ENCODE data around the gene PCDH9.

The PCDH9 gene

GRCh38 chr13:66875264-66875663 is 354.9 kb downstream of the PCDH9 start:
- no peak for DNase-seq (ENCODE audit: low spot score)
- no peak for TF ChIP-seq CTCF (IDR thresholded peaks at IDR 0.05; ENCODE audit: extremely low read depth, missing control alignments)

- no peak for DNase-seq (ENCODE audit: low spot score)
- no peak for TF ChIP-seq CTCF (IDR thresholded peaks at IDR 0.05; ENCODE audit: extremely low read depth, missing control alignments)
Measured at GRCh38 chr13:66864627-66865026, 365.5 kb downstream of the PCDH9 start.

GRCh38 chr13:66860878-66861417 is 369.2 kb downstream of the PCDH9 start:
- TF ChIP-seq CTCF (IDR thresholded peaks at IDR 0.05; ENCODE audit: extremely low read depth, missing control alignments), result no peak
- DNase-seq (ENCODE audit: low spot score), result no peak

GRCh38 chr13:66859934-66860877 is 369.9 kb downstream of the PCDH9 start:
- no peak for DNase-seq (ENCODE audit: low spot score)
- TF ChIP-seq CTCF (IDR thresholded peaks at IDR 0.05; ENCODE audit: extremely low read depth, missing control alignments), result no peak

- no peak for DNase-seq (ENCODE audit: low spot score)
- no peak for TF ChIP-seq CTCF (IDR thresholded peaks at IDR 0.05; ENCODE audit: extremely low read depth, missing control alignments)
Measured at GRCh38 chr13:66859078-66859477, 371.1 kb downstream of the PCDH9 start.

GRCh38 chr13:66858163-66858562 is 372.0 kb downstream of the PCDH9 start:
- no peak for TF ChIP-seq CTCF (IDR thresholded peaks at IDR 0.05; ENCODE audit: extremely low read depth, missing control alignments)
- no peak for DNase-seq (ENCODE audit: low spot score)

- no peak for DNase-seq (ENCODE audit: low spot score)
- no peak for TF ChIP-seq CTCF (IDR thresholded peaks at IDR 0.05; ENCODE audit: extremely low read depth, missing control alignments)
Measured at GRCh38 chr13:66855131-66855530, 375.0 kb downstream of the PCDH9 start.

Data from GM20000 (cell line).